ENCODE data around the gene COA5.

DNA sequence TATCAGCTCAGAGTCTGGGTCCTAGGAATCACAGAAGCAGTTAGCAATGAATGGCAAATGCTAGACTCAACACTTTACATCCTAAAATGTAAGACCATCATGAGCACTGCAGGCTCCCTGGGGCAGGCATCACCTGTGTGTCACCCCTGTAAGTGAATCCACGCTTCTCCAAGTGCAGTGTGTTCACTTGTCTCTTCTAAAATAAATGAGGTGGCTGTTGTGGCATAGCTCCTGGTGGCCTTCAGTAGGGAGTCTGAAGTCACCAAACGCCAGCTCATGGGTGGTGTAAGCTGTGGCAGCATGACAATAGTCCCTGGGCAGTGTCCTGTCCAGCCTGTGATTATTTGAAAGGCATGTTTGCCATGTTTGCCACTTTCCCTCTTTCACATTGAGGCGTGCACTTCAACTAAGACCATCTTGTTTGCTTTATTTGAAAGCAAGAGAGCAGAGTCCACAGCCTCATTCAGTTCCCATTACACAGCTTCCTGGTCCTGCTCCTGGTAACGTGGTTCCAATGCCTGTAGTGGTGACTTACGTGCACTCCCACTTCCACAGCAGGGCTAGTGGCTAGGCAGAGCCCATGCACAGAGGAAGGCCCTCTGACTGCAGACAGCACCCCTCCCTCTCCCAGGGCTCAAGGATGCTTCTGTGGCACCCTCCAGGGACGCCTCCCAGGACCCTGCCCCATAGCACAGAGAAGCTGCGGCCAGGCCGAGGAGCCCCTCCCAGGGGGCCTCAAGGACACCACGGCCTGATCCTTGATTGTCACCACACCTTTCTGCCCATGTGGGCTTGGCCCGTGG, 24.3 kb downstream of the COA5 start:
- no peak for TF ChIP-seq POLR2A (IDR thresholded peaks at IDR 0.05)
- no peak for TF ChIP-seq CTCF (IDR thresholded peaks at IDR 0.05)
